Liver (tissue), 3 donors: ENCODE data around the gene ATL2.

Experiments used
- EGR1 ChIP-seq, 2 donors: IDR thresholded peaks; 2 replicates each; pipeline ENCODE4 v1.6.1; 2016 to 2018; ENCODE audit warnings: antibody characterized with exemption in 2 of 2, low read depth in 2 of 2
- FOXA1 ChIP-seq: IDR thresholded peaks from 2 replicates; pipeline ENCODE4 v1.6.1; 2016; ENCODE audit warnings: antibody characterized with exemption
- GABPA ChIP-seq, 2 donors: IDR thresholded peaks in 1 of 2; conservative IDR thresholded peaks in 1 of 2; 2 replicates each; pipeline ENCODE4 v1.6.1; 2016; ENCODE audit warnings: antibody characterized with exemption in 2 of 2, mild to moderate bottlenecking in 1 of 2, moderate library complexity in 1 of 2
- HNF4G ChIP-seq: IDR thresholded peaks from 2 replicates; pipeline ENCODE4 v1.6.1; 2016; ENCODE audit warnings: antibody characterized with exemption
- MAX ChIP-seq: IDR thresholded peaks from 2 replicates; pipeline ENCODE4 v1.6.1; 2016; ENCODE audit warnings: antibody characterized with exemption
- NR2F2 ChIP-seq: IDR thresholded peaks from 2 replicates; pipeline ENCODE4 v1.6.1; 2016; ENCODE audit warnings: antibody characterized with exemption
- RAD21 ChIP-seq, 2 donors: IDR thresholded peaks; 2 replicates each; pipeline ENCODE4 v1.6.1; 2016; ENCODE audit warnings: antibody characterized with exemption in 2 of 2, mild to moderate bottlenecking in 2 of 2
- RXRA ChIP-seq, 2 donors: IDR thresholded peaks; 2 replicates each; pipeline ENCODE4 v1.6.1; 2017 to 2018; ENCODE audit warnings: antibody characterized with exemption in 2 of 2, mild to moderate bottlenecking in 1 of 2
- SP1 ChIP-seq: IDR thresholded peaks from 2 replicates; pipeline ENCODE4 v1.6.1; 2018; ENCODE audit warnings: antibody characterized with exemption, mild to moderate bottlenecking
- TAF1 ChIP-seq: conservative IDR thresholded peaks from 2 replicates; pipeline ENCODE4 v1.6.1; 2016; ENCODE audit warnings: antibody characterized with exemption, mild to moderate bottlenecking
- YY1 ChIP-seq: IDR thresholded peaks from 2 replicates; pipeline ENCODE4 v1.6.1; 2016; ENCODE audit warnings: antibody characterized with exemption, mild to moderate bottlenecking
- TF ChIP-seq, protein P1 (sequence below): fragments of 150-350 bp; IDR thresholded peaks from 2 replicates; pipeline ENCODE4 v1.5.1; 2017; ENCODE audit warnings: improper control_type of control experiment, low read depth, low read length; ENCODE audit not compliant: missing input control
- TF ChIP-seq, protein P2 (sequence below): IDR thresholded peaks from 2 replicates; pipeline ENCODE4 v1.6.1; 2016; ENCODE audit warnings: antibody characterized with exemption, mild to moderate bottlenecking
- TF ChIP-seq, protein P3 (sequence below): IDR thresholded peaks from 2 replicates; pipeline ENCODE4 v1.6.1; 2016; ENCODE audit warnings: antibody characterized with exemption
- donor health status: healthy.
- donor health status: healthy.

- TF ChIP-seq, protein P1, sequence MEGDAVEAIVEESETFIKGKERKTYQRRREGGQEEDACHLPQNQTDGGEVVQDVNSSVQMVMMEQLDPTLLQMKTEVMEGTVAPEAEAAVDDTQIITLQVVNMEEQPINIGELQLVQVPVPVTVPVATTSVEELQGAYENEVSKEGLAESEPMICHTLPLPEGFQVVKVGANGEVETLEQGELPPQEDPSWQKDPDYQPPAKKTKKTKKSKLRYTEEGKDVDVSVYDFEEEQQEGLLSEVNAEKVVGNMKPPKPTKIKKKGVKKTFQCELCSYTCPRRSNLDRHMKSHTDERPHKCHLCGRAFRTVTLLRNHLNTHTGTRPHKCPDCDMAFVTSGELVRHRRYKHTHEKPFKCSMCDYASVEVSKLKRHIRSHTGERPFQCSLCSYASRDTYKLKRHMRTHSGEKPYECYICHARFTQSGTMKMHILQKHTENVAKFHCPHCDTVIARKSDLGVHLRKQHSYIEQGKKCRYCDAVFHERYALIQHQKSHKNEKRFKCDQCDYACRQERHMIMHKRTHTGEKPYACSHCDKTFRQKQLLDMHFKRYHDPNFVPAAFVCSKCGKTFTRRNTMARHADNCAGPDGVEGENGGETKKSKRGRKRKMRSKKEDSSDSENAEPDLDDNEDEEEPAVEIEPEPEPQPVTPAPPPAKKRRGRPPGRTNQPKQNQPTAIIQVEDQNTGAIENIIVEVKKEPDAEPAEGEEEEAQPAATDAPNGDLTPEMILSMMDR, result no peak
- TF ChIP-seq, protein P2, sequence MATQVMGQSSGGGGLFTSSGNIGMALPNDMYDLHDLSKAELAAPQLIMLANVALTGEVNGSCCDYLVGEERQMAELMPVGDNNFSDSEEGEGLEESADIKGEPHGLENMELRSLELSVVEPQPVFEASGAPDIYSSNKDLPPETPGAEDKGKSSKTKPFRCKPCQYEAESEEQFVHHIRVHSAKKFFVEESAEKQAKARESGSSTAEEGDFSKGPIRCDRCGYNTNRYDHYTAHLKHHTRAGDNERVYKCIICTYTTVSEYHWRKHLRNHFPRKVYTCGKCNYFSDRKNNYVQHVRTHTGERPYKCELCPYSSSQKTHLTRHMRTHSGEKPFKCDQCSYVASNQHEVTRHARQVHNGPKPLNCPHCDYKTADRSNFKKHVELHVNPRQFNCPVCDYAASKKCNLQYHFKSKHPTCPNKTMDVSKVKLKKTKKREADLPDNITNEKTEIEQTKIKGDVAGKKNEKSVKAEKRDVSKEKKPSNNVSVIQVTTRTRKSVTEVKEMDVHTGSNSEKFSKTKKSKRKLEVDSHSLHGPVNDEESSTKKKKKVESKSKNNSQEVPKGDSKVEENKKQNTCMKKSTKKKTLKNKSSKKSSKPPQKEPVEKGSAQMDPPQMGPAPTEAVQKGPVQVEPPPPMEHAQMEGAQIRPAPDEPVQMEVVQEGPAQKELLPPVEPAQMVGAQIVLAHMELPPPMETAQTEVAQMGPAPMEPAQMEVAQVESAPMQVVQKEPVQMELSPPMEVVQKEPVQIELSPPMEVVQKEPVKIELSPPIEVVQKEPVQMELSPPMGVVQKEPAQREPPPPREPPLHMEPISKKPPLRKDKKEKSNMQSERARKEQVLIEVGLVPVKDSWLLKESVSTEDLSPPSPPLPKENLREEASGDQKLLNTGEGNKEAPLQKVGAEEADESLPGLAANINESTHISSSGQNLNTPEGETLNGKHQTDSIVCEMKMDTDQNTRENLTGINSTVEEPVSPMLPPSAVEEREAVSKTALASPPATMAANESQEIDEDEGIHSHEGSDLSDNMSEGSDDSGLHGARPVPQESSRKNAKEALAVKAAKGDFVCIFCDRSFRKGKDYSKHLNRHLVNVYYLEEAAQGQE, result no peak
- TF ChIP-seq TAF1 (no peak), MAX (no peak), SP1 (no peak), GABPA (IDR thresholded peaks at IDR 0.05 in 1 of 2, conservative IDR thresholded peaks at IDR 0.05 in 1 of 2) (no peak), YY1 (no peak), FOXA1 (no peak), EGR1 (IDR thresholded peaks at IDR 0.05; ENCODE audit: low read depth in 2 of 2) (no peak), HNF4G (no peak), RXRA (IDR thresholded peaks at IDR 0.05) (no peak), NR2F2 (no peak), RAD21 (IDR thresholded peaks at IDR 0.05) (no peak)
- TF ChIP-seq, protein P3, sequence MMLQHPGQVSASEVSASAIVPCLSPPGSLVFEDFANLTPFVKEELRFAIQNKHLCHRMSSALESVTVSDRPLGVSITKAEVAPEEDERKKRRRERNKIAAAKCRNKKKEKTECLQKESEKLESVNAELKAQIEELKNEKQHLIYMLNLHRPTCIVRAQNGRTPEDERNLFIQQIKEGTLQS, result no peak
These were observed 17.0 kb upstream of the ATL2 start for GRCh38 chr2:38394041-38394440.
